PC-9 (cell line): ENCODE measurements around the gene LCA5. TPM values are rescaled to one million over a fixed set of nuclear protein-coding genes. Genes with fewer than 3 reads are reported as not detected.
A peak's percentile ranks its signal among the peaks of the same experiment; 100 is the strongest.

Source experiments
- BruUV-seq: library from RNA; stranded (reverse); fragments of 400-500 nt; replicated peaks from 2 replicates; lab custom pipeline; 2021; lab: Mats Ljungman, UMichigan
- CTCF ChIA-PET: fragments of 300-600 bp; sonication (Branson Sonifier 250); formaldehyde crosslinking; loops from one replicate; lab custom pipeline; 2022; ENCODE audit warnings: antibody characterized with exemption; lab: Charles Lee
- POLR2A ChIA-PET: fragments of 300-600 bp; sonication (Branson Sonifier 250); formaldehyde crosslinking; loops from one replicate; lab custom pipeline; 2022; ENCODE audit warnings: antibody characterized with exemption; ENCODE audit not compliant: unreplicated experiment; lab: Charles Lee
- DNase-seq, 2 experiments: peaks; one replicate each; pipeline versions ENCODE4 v3.0.0 to v3.0.0-alpha.2; 2015 to 2022; ENCODE audit warnings: mixed read lengths in 1 of 2
- H2AFZ ChIP-seq: fragments of 200-600 bp; sonication (generic); 2 replicates; pipeline ENCODE4 v1.8.1; 2017; ENCODE audit warnings: antibody characterized with exemption
- H3F3A ChIP-seq: fragments of 200-600 bp; sonication (generic); 2 replicates; pipeline ENCODE4 v1.8.1; 2017; ENCODE audit warnings: antibody characterized with exemption, mild to moderate bottlenecking, low read depth; ENCODE audit not compliant: insufficient read depth
- H3K27ac ChIP-seq: fragments of 200-600 bp; sonication (generic); 2 replicates; pipeline ENCODE4 v1.6.1; 2016; ENCODE audit warnings: mixed run types
- H3K27me3 ChIP-seq: fragments of 200-600 bp; sonication (generic); 2 replicates; pipeline ENCODE4 v1.6.1; 2016; ENCODE audit warnings: low read depth, mixed run types; ENCODE audit not compliant: insufficient read depth
- H3K36me3 ChIP-seq: fragments of 200-600 bp; sonication (generic); 2 replicates; pipeline ENCODE4 v1.6.1; 2016; ENCODE audit warnings: low read depth, mixed run types
- H3K4me1 ChIP-seq: fragments of 200-600 bp; sonication (generic); replicated peaks from 2 replicates; pipeline ENCODE4 v1.6.1; 2016; ENCODE audit warnings: mixed run types; ENCODE audit not compliant: insufficient read depth
- H3K4me2 ChIP-seq: fragments of 200-600 bp; sonication (generic); 2 replicates; pipeline ENCODE4 v1.6.1; 2017; ENCODE audit warnings: mixed run types
- H3K4me3 ChIP-seq: fragments of 200-600 bp; sonication (generic); 2 replicates; pipeline ENCODE4 v1.6.1; 2016; ENCODE audit warnings: mixed run types
- H3K79me2 ChIP-seq: fragments of 200-600 bp; sonication (generic); 2 replicates; pipeline ENCODE4 v1.6.1; 2017; ENCODE audit warnings: low read depth, mixed run types
- H3K9me2 ChIP-seq: fragments of 200-600 bp; sonication (generic); 2 replicates; pipeline ENCODE4 v1.8.1; 2017; ENCODE audit warnings: mild to moderate bottlenecking; ENCODE audit not compliant: insufficient read depth
- H3K9me3 ChIP-seq: fragments of 200-600 bp; sonication (generic); 2 replicates; pipeline ENCODE4 v1.8.1; 2016; ENCODE audit warnings: low read depth; ENCODE audit not compliant: insufficient read depth
- H4K20me1 ChIP-seq: fragments of 200-600 bp; sonication (generic); 2 replicates; pipeline ENCODE4 v1.8.1; 2017; ENCODE audit not compliant: insufficient read depth
- EZH2 ChIP-seq: fragments of 200-600 bp; sonication (generic); IDR thresholded peaks from 2 replicates; pipeline ENCODE4 v1.8.0; 2017; ENCODE audit warnings: antibody characterized with exemption, low read depth
- intact Hi-C: fragments of 100-400 bp; cut with micrococcal nuclease; formaldehyde crosslinking; loops from one replicate; pipeline ENCODE4 v1.10.0; 2022; ENCODE audit not compliant: unreplicated experiment
- total RNA-seq: library from RNA; stranded (reverse); gene quantifications from 2 replicates; pipeline ENCODE4 v1.2.3, GENCODE V29; 2021
- TF ChIP-seq, protein P1 (sequence below): fragments of 200-600 bp; sonication (generic); conservative IDR thresholded peaks from 2 replicates; pipeline ENCODE4 v1.6.1; 2017; ENCODE audit warnings: mixed run types, antibody characterized with exemption, mild to moderate bottlenecking, moderate library complexity

LCA5 gene
- total RNA-seq, 1 experiment from 2014 or later = 5.4 TPM

DNA sequence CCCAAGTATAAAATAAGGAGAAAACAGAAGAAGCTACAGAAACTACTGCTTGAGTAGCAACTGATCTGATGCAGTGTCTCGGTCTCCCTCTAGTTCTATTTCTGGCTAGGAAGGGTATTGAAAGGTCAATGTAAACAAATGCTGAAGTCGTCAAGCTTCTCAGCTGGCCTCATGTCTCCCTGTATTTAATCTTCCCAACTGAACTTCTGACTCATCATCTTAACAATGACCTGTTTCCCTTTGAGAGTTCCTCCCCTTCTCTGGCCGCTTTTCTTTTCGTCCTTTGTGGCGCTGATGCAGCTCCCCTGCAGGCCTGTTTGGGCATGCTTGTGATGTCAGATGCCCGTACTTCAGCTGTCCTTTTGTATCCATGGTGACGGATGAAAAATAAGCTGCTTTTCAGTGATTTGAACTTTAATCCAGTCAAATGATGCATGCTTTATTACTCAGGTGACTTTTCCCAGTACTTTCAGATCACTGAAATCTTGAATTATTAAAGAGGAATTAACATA is 7.8 kb upstream of the LCA5 start:
- H2AFZ ChIP-seq = no peak overlapping the region
- peak overlapping the region; percentile 64 for H3K27ac ChIP-seq
- peak overlapping the region; percentile 46 for H3K4me2 ChIP-seq
- H3K27me3 ChIP-seq = no peaks in the 10 kb centered on the region
- ChIA-PET POLR2A (interaction anchor here (0.5 to 0.7 kb wide), 4 partner anchors 9 to 358 kb away, joined by 3 read pairs; no protein-coding TSS in a partner anchor), CTCF (interaction anchor here (0.6 to 1.5 kb wide), 2 partner anchors 128 to 248 kb away, joined by 5 to 6 read pairs; no protein-coding TSS in a partner anchor)
- H3K9me3 ChIP-seq = no peaks in the 10 kb centered on the region
- no peaks in the 10 kb centered on the region for H4K20me1 ChIP-seq
- H3K9me2 ChIP-seq = no peaks in the 10 kb centered on the region
- H3K36me3 ChIP-seq = no peaks in the 10 kb centered on the region
- intact Hi-C loops = loop anchor here (1.0 to 2.0 kb wide), 3 partner anchors 25 to 126 kb away; partner anchors contain the start of gene SH3BGRL2
- no peaks in the 10 kb centered on the region for H3K79me2 ChIP-seq
- DNase-seq = peak; percentile 79 to 94
- H3K4me3 ChIP-seq = no peak overlapping the region
- peaks cover 19% of the 10 kb centered on the region for H3K4me1 ChIP-seq
- no TSS peak for BruUV-seq
- H3F3A ChIP-seq = peaks cover 5% of the 10 kb centered on the region; the same call in 1 of the 2 replicates
- TF ChIP-seq, protein P1, sequence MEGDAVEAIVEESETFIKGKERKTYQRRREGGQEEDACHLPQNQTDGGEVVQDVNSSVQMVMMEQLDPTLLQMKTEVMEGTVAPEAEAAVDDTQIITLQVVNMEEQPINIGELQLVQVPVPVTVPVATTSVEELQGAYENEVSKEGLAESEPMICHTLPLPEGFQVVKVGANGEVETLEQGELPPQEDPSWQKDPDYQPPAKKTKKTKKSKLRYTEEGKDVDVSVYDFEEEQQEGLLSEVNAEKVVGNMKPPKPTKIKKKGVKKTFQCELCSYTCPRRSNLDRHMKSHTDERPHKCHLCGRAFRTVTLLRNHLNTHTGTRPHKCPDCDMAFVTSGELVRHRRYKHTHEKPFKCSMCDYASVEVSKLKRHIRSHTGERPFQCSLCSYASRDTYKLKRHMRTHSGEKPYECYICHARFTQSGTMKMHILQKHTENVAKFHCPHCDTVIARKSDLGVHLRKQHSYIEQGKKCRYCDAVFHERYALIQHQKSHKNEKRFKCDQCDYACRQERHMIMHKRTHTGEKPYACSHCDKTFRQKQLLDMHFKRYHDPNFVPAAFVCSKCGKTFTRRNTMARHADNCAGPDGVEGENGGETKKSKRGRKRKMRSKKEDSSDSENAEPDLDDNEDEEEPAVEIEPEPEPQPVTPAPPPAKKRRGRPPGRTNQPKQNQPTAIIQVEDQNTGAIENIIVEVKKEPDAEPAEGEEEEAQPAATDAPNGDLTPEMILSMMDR = no peak; the same call in 1 of the 2 replicates
- no peak for TF ChIP-seq EZH2

DNA sequence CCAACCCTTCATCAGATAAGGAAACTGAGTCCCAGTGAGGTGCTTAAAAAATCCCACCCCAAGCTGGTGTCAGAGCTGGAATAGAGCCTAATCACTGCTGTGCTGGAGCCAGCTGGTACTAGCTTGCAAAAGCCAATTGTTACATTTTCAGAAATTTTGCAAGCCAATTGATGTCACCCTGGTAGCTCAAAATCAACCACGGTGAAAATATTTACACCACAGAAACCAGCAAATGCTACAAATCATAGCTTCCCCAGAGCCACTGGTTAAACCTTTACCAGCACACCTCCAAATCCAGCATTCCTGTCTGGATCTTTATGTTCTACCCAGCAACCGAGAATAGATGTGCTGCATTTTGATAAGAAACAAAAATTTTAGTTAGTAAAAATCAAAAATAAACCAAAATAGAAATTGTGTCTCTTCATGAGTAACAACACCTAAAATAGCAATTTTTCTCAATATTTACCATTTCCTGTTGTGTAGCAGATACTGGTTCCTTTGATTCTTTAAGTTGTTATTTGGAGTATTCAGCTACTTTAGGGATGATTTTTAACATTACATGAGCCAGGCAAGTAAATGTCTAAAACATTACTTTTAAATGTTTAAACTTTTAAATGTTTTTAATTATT is 7.2 kb upstream of the LCA5 start:
- no peak for DNase-seq
- ChIA-PET CTCF (interaction anchor here (1.5 kb wide), 1 partner anchor 128 kb away, joined by 5 read pairs; no protein-coding TSS in a partner anchor), POLR2A (interaction anchor here (0.5 to 0.7 kb wide), 5 partner anchors 8 to 358 kb away, joined by 3 to 9 read pairs (median 3); no protein-coding TSS in a partner anchor)
- intact Hi-C loops = loop anchor here (2.0 kb wide), 1 partner anchor 86 kb away; the partner anchor contains the start of gene SH3BGRL2
- Histone ChIP-seq H3K27me3 (no peaks in the 10 kb centered on the region), H3K9me3 (no peaks in the 10 kb centered on the region), H3K9me2 (no peaks in the 10 kb centered on the region), H3K4me3 (no peak overlapping the region), H3K36me3 (no peaks in the 10 kb centered on the region), H3K79me2 (no peaks in the 10 kb centered on the region), H2AFZ (no peak overlapping the region), H4K20me1 (no peaks in the 10 kb centered on the region), H3K4me1 (peaks cover 19% of the 10 kb centered on the region), H3F3A (peaks cover 5% of the 10 kb centered on the region; the same call in 1 of the 2 replicates), H3K27ac (peak overlapping the region; percentile 64), H3K4me2 (peak overlapping the region; percentile 46)
- no TSS peak for BruUV-seq
- TF ChIP-seq, protein P1 = no peak
- no peak for TF ChIP-seq EZH2

DNA sequence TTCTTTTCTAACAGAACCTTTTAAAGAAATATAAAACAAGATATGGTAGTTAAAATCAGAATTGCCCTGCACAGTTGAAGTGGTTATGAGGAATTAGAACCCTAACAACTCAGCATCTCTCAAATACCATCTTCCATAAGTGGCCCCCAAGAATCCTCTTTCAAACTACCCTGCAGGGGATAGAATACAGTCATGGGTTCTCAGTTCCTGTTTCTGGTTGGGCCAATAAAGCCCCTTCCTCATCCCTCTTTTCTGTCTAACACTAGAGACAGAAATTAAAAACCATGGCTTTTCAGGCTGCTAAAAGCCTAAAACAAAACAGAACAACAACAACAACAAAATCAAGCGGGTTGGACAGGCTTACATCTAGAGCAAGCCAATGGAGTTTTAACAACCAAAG is 6.7 kb upstream of the LCA5 start:
- Histone ChIP-seq H3K27me3 (no peaks in the 10 kb centered on the region), H3K9me3 (no peaks in the 10 kb centered on the region), H3F3A (peaks cover 5% of the 10 kb centered on the region; the same call in 1 of the 2 replicates), H3K79me2 (no peaks in the 10 kb centered on the region), H3K36me3 (no peaks in the 10 kb centered on the region), H3K9me2 (no peaks in the 10 kb centered on the region), H3K4me1 (peaks cover 19% of the 10 kb centered on the region), H3K4me3 (no peak overlapping the region), H2AFZ (no peak overlapping the region), H3K27ac (0 out of 2 replicates have a peak overlapping the region, but pooled peaks have one; percentile 64), H4K20me1 (no peaks in the 10 kb centered on the region), H3K4me2 (no peak overlapping the region; the same call in 1 of the 2 replicates)
- POLR2A ChIA-PET = interaction anchor here (0.7 kb wide), 1 partner anchor 80 kb away, joined by 9 read pairs; no protein-coding TSS in a partner anchor
- intact Hi-C loops = loop anchor here (2.0 kb wide), 1 partner anchor 87 kb away; the partner anchor contains the start of gene SH3BGRL2
- BruUV-seq = no TSS peak
- CTCF ChIA-PET = no interaction called here
- TF ChIP-seq, protein P1 = no peak
- no peak for TF ChIP-seq EZH2
- DNase-seq = no peak
